ENCODE data around the gene MUS81.

Gene MUS81

DNA sequence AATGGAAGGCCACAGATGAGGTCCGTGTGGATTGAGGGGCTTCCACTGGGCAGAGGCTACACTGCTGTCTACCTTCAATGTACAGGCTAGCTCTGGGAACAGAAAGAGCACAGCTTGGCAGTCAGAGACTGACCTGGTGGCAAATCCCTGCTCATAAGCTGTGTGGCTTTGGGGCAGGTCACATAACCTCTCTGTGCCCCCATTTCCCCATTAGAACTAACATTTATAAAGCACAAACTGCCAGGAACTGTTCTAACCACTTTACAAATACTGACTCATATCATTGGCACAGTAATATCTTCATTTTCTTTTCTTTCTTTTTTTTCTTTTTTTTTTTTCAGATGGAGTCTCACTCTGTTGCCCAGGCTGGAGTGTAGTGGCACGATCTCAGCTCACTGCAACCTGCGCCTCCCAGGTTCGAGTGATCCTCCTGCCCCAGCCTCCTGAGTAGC, 36.8 kb downstream of the MUS81 start:
- H3K4me3 ChIP-seq (ENCODE audit: low read depth, low read length): no peak overlapping the region
- no peak for DNase-seq (ENCODE audit: low read depth)
- TF ChIP-seq, protein P1, sequence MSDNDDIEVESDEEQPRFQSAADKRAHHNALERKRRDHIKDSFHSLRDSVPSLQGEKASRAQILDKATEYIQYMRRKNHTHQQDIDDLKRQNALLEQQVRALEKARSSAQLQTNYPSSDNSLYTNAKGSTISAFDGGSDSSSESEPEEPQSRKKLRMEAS (IDR thresholded peaks at IDR 0.05; ENCODE audit: low read depth, low read length): no peak
- TF ChIP-seq MYC (IDR thresholded peaks at IDR 0.05; ENCODE audit: low read depth, low read length): no peak
- TF ChIP-seq, protein P2, sequence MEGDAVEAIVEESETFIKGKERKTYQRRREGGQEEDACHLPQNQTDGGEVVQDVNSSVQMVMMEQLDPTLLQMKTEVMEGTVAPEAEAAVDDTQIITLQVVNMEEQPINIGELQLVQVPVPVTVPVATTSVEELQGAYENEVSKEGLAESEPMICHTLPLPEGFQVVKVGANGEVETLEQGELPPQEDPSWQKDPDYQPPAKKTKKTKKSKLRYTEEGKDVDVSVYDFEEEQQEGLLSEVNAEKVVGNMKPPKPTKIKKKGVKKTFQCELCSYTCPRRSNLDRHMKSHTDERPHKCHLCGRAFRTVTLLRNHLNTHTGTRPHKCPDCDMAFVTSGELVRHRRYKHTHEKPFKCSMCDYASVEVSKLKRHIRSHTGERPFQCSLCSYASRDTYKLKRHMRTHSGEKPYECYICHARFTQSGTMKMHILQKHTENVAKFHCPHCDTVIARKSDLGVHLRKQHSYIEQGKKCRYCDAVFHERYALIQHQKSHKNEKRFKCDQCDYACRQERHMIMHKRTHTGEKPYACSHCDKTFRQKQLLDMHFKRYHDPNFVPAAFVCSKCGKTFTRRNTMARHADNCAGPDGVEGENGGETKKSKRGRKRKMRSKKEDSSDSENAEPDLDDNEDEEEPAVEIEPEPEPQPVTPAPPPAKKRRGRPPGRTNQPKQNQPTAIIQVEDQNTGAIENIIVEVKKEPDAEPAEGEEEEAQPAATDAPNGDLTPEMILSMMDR (IDR thresholded peaks at IDR 0.05; ENCODE audit: low read depth, low read length): no peak
- no peak for TF ChIP-seq POLR2A (IDR thresholded peaks at IDR 0.05; ENCODE audit: extremely low read depth, insufficient read length)

DNA sequence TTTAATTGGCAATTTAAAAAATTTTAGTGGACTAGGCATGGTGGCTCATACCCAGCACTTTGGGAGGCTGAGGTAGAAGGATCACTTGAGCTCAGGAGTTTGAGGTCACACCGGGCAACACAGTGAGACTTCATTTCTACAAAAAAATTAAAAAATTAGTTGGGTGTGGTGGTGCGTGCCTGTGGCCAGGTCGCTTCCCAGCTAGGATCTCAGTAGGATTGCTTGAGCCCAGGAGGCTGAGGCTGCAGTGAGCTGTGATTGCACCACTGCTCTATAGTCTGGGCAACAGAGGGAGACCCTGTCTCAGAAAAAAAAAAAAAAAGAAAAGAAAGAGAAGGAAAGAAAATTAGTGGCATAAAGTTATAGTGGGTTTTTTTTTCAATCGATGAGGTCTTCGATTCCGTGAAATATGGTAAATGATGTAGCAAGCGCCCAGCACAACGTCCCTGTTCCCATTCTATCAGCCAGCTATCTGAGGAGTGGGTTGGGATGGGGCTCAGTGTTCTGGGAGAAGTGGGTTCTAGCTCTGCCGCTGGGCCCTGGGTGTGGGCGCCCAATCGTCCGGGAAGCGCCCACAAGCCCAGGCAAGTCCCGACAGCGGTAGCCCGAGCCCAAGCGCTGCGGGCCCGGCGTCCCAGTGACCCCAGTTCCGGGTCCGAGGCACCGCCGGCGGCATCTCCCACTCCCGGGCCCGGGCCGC, 38.6 kb downstream of the MUS81 start:
- TF ChIP-seq, protein P2 (IDR thresholded peaks at IDR 0.05; ENCODE audit: low read depth, low read length): no peak
- TF ChIP-seq, protein P1 (IDR thresholded peaks at IDR 0.05; ENCODE audit: low read depth, low read length): no peak
- TF ChIP-seq POLR2A (IDR thresholded peaks at IDR 0.05; ENCODE audit: extremely low read depth, insufficient read length) (no peak), MYC (IDR thresholded peaks at IDR 0.05; ENCODE audit: low read depth, low read length) (no peak)
- H3K4me3 ChIP-seq (ENCODE audit: low read depth, low read length): peak overlapping the region; percentile 90
- DNase-seq (ENCODE audit: low read depth): no peak

DNA sequence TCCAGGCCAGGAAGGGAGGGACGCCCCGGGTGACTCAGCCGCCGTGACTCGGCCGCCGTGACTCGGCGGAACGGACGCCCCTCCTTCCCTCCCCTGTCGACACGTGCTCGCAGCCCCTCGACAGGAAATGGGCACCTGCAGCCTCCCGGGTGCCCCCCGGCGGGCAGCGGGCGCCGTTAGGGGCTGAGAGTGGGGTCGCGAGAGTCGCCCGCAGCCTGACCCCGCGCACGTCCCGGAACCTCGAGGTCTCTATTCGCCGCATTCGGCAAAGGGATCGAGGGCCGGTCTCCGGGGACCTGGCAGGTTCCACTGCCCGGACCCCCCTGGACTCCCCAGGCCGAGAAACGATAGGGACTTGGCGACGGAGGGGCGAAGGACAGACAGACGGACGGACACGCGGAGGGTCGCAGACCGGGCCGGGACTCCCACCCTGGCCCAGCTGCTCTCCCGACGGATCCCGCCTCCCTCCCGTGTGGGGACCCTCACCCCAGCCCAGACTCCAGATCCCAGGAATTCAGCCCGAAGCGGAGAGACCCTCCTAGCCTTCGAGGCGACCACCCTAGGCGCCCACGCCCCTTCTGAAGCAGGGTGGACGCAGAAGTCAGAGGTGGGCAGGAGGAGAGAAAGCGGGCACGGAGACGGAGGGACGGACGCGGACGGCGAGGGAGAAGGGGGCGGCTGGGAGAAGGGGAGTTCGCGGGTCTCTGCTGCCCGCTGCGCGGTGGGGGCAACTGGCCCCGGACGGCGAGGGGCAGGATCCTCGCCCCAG, 39.3 kb downstream of the MUS81 start:
- peak overlapping the region; percentile 90 for H3K4me3 ChIP-seq (ENCODE audit: low read depth, low read length)
- TF ChIP-seq, protein P1 (IDR thresholded peaks at IDR 0.05; ENCODE audit: low read depth, low read length): peak; percentile 98
- TF ChIP-seq, protein P2 (IDR thresholded peaks at IDR 0.05; ENCODE audit: low read depth, low read length): no peak
- TF ChIP-seq POLR2A (IDR thresholded peaks at IDR 0.05; ENCODE audit: extremely low read depth, insufficient read length) (peak; percentile 37), MYC (IDR thresholded peaks at IDR 0.05; ENCODE audit: low read depth, low read length) (peak; percentile 98)
- peak; percentile 91 for DNase-seq (ENCODE audit: low read depth)

DNA sequence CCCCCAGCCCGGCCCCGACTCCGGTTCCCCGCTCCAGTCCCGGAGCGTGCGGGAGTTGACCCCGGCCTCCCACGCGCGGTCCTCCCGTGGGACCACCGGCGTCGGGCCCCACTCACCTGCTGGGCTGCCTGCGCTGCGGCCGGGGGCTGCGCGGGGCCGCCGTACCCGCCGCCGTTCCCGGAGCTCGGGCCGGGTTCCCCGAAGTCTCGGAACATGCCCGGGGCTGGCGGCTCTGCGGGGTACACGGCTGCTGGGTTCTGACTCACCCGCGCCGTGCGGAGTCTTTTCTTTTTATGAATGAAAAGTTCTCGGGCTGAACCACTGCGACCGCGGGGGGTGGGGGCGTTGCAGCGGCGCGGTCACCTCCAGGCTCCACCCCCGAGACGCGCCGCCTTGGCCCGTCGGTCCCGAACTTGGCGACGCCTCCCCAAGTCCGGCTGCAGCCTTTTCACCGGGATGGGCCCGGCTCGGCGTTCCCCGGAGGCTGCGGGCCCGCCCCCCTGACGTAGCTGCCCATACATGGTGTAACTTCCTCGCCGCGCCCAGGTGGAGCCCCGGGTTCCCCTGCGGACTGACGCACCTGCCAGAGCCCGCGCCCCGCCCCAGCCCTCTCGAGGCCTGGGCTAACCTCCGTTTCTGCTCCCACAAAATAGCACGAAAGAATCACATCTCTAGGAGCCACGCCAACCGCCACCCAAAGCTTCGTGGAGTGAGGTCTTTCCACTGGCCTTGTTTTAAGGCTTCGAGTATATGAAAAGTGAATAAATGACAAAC, 40.1 kb downstream of the MUS81 start, which contains the start of gene FOSL1:
Gene FOSL1 (minus strand): TSS at position 264 of the 774 bp plus-strand sequence. CDS start 49 bp downstream, at position 215.
- TF ChIP-seq, protein P2 (IDR thresholded peaks at IDR 0.05; ENCODE audit: low read depth, low read length): no peak
- TF ChIP-seq, protein P1 (IDR thresholded peaks at IDR 0.05; ENCODE audit: low read depth, low read length): peak; percentile 68
- TF ChIP-seq MYC (IDR thresholded peaks at IDR 0.05; ENCODE audit: low read depth, low read length) (peak; percentile 81), POLR2A (IDR thresholded peaks at IDR 0.05; ENCODE audit: extremely low read depth, insufficient read length) (peak; percentile 95)
- peak within 1 kb of the TSS; percentile 90 for H3K4me3 ChIP-seq (ENCODE audit: low read depth, low read length)
- DNase-seq (ENCODE audit: low read depth): peak; percentile 97

DNA sequence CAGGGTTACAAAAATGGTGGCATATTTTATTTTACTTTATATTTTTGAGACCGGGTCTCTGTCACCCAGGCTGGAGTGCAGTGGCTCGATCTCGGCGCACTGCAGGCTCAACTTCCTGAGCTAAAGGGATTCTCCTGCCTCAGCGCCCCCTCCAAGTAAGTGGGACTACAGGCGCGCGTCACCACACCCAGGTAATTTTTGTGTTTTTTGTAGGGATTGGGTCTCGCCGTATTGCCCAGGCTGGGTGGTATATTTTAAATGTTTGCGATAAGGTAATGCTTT, 40.6 kb downstream of the MUS81 start:
- no peak for TF ChIP-seq POLR2A (IDR thresholded peaks at IDR 0.05; ENCODE audit: extremely low read depth, insufficient read length)
- H3K4me3 ChIP-seq (ENCODE audit: low read depth, low read length): no peak overlapping the region
- DNase-seq (ENCODE audit: low read depth): no peak

Data from NB4 (cell line).